Thyroid gland (tissue), 4 donors: ENCODE data around the gene RABGAP1.

Experiments
- CTCF ChIP-seq, 6 experiments: fragments of 200-600 bp in 3 of 6; fragments of 450-650 bp in 3 of 6; sonication (generic) in 3 of 6; IDR thresholded peaks; one replicate each; pipeline ENCODE4 v1.5.1; 2016 to 2019; ENCODE audit warnings: antibody characterized with exemption in 6 of 6, mild to moderate bottlenecking in 2 of 6, inconsistent platforms in 1 of 6, moderate library complexity in 1 of 6
- POLR2A ChIP-seq, 2 donors: fragments of 450-650 bp; IDR thresholded peaks; one replicate each; pipeline ENCODE4 v1.6.1; 2017; ENCODE audit warnings: antibody characterized with exemption in 2 of 2, mild to moderate bottlenecking in 2 of 2, moderate library complexity in 1 of 2

DNA sequence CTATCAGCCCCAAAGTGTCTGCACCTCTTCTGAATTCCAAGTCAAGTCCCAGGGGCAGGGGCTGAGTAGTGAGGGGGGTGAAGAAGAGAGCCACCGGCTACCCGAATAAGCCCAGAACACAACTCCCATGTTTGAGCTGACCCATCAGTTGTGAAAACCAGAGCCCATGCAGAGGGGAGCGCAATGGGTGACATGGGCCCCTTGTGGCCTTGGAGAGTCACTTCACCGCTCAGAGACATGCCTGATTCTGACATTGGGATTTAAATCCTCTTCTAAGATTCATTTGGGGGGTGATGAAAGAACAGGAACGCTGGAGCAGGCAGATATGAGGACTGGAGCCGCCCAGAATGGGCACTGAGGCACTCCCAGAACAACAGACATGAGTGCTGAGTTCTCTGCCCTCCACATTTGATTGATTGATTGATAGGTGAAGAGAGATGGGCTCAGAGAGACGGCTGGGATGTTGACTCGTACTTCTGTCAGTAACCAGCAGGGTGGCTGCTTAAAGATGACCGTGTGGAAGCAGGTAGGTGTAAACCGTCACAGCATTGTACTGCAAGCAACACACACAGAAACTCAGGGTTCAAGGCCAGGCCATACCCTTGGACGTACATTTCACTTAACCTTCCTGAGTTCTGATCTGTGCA is 166.9 kb downstream of the RABGAP1 start:
- no peak for TF ChIP-seq CTCF (IDR thresholded peaks at IDR 0.05)
- TF ChIP-seq POLR2A (IDR thresholded peaks at IDR 0.05): no peak
